ENCODE measurements around the gene ERP44. TPM values are rescaled to one million over a fixed set of nuclear protein-coding genes. Genes with fewer than 3 reads are reported as not detected.
A peak's percentile ranks its signal among the peaks of the same experiment; 100 is the strongest.
"Not testable (repeated sequence)": the region's sequence is repeated elsewhere in the genome, so short reads cannot be mapped to it uniquely, and the experiment has no call there.

Gene ERP44
- total RNA-seq, 1 donor, result 19.4 TPM

GRCh38 chr9:100011062-100011681 lies 87.6 kb downstream of the ERP44 start:
- DNase-seq (ENCODE audit: low read depth), result peak; percentile 59
- TF ChIP-seq CTCF (IDR thresholded peaks at IDR 0.05; ENCODE audit: insufficient read depth, low read length), result peak; percentile 55
- H3K4me3 ChIP-seq (ENCODE audit: low read depth, low read length), result no peak overlapping the region

- no peak for DNase-seq (ENCODE audit: low read depth)
- no peak overlapping the region for H3K4me3 ChIP-seq (ENCODE audit: low read depth, low read length)
- no peak for TF ChIP-seq CTCF (IDR thresholded peaks at IDR 0.05; ENCODE audit: insufficient read depth, low read length)
Observed at GRCh38 chr9:99999797-100000196, 99.0 kb downstream of the ERP44 start.

- DNase-seq (ENCODE audit: low read depth), result no peak
- TF ChIP-seq CTCF (IDR thresholded peaks at IDR 0.05; ENCODE audit: insufficient read depth, low read length), result no peak
Observed at GRCh38 chr9:99998866-99999265, 99.9 kb downstream of the ERP44 start.

GRCh38 chr9:99998266-99998665 lies 100.5 kb downstream of the ERP44 start:
- no peak overlapping the region for H3K4me3 ChIP-seq (ENCODE audit: low read depth, low read length)
- TF ChIP-seq CTCF (IDR thresholded peaks at IDR 0.05; ENCODE audit: insufficient read depth, low read length), result no peak
- no peak for DNase-seq (ENCODE audit: low read depth)

More at GRCh38 chr9:99998866-99999265, 99.9 kb downstream of the ERP44 start:
- no peak overlapping the region for H3K4me3 ChIP-seq (ENCODE audit: low read depth, low read length)

- not testable (repeated sequence) for H3K4me3 ChIP-seq (ENCODE audit: low read depth, low read length); DNase-seq (ENCODE audit: low read depth)
Observed at GRCh38 chr9:99990508-99990907, 108.3 kb downstream of the ERP44 start.

DNA sequence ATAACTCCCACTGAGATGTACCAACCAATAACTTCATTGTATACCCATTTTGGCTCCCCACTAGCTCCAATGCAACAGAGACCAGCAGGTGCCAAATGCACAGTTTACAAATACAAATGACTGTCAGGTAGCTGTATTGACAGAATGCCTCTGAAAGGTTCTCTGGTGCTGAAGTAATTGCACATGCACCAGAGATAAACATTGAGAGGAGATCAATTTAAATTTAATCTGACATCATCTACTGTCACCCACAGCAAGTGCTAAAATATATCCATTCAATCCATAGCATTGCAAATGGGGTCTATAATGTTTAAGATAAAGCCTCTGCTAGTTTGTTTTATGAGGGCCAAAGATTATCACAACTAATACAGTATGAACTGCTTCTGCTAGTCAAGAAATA lies 112.2 kb downstream of the ERP44 start:
- H3K4me3 ChIP-seq (ENCODE audit: low read depth, low read length), result no peak overlapping the region
- TF ChIP-seq CTCF (IDR thresholded peaks at IDR 0.05; ENCODE audit: insufficient read depth, low read length), result no peak
- no peak for DNase-seq (ENCODE audit: low read depth)

- DNase-seq (ENCODE audit: low read depth), result no peak
- TF ChIP-seq CTCF (IDR thresholded peaks at IDR 0.05; ENCODE audit: insufficient read depth, low read length), result no peak
- no peak overlapping the region for H3K4me3 ChIP-seq (ENCODE audit: low read depth, low read length)
Observed at GRCh38 chr9:99980598-99980997, 118.2 kb downstream of the ERP44 start.

Data from fibroblast of the aortic adventitia (primary cell).